Endothelial cell of umbilical vein (primary cell): ENCODE results near the gene DDX54. TPM values are rescaled to one million over a fixed set of nuclear protein-coding genes. Genes with fewer than 3 reads are reported as not detected.

ENCODE experiments used
- BruUV-seq: library from RNA; stranded (reverse); fragments of 400-500 nt; replicated peaks from 2 replicates; lab custom pipeline; 2021; lab: Mats Ljungman, UMichigan
- CTCF ChIA-PET: fragments of 300-600, 350-600 bp; sonication (Branson Sonifier 250); formaldehyde crosslinking; loops from one replicate; lab custom pipeline; 2021; ENCODE audit warnings: antibody characterized with exemption, inconsistent platforms; lab: Charles Lee
- POLR2A ChIA-PET: fragments of 300-600, 350-600 bp; sonication (Branson Sonifier 250); formaldehyde crosslinking; loops from one replicate; lab custom pipeline; 2021; ENCODE audit warnings: antibody characterized with exemption, inconsistent platforms; lab: Charles Lee
- DNase-seq: peaks from one replicate; pipeline ENCODE4 v3.0.0-alpha.2; 2011; ENCODE audit warnings: low read depth, low spot score
- FAIRE-seq: peaks from 2 replicates; lab custom pipeline; 2011; peaks lifted over from hg19 to GRCh38; lab: Jason Lieb, UNC
- H2AFZ ChIP-seq: 2 replicates; pipeline ENCODE4 v1.6.0; 2012; ENCODE audit warnings: low read depth, low read length, control low read depth, inconsistent platforms
- H3K27ac ChIP-seq: 2 replicates; pipeline ENCODE4 v1.5.1; 2011; ENCODE audit warnings: low read depth, mild to moderate bottlenecking, control low read depth, low read length, moderate library complexity; ENCODE audit not compliant: insufficient read depth
- H3K27me3 ChIP-seq, 2 experiments: 2 replicates each; pipeline versions ENCODE4 v1.6.0 to v1.6.1; 2011; ENCODE audit warnings: low read length in 2 of 2, mixed read lengths in 1 of 2; ENCODE audit not compliant: control insufficient read depth in 2 of 2, insufficient read depth in 2 of 2
- H3K36me3 ChIP-seq, 2 experiments: 2 replicates in 1 of 2; 3 replicates in 1 of 2; pipeline ENCODE4 v1.5.1; 2011; ENCODE audit warnings: low read length in 2 of 2, mild to moderate bottlenecking in 1 of 2, moderate library complexity in 1 of 2; ENCODE audit not compliant: control insufficient read depth in 2 of 2, insufficient read depth in 2 of 2; ENCODE audit errors: extremely low read depth in 1 of 2
- H3K4me1 ChIP-seq: 3 replicates; pipeline ENCODE4 v1.5.1; 2011; ENCODE audit warnings: mild to moderate bottlenecking, low read length; ENCODE audit not compliant: control insufficient read depth, insufficient read depth; ENCODE audit errors: extremely low read depth
- H3K4me2 ChIP-seq: 2 replicates; pipeline ENCODE4 v1.6.1; 2011; ENCODE audit warnings: low read length, control low read depth, mixed read lengths; ENCODE audit not compliant: insufficient read depth
- H3K4me3 ChIP-seq, 3 experiments: fragments of 200-600 bp in 1 of 3; sonication (generic), shearing (Covaris generic) in 1 of 3; replicated peaks in 1 of 3; 2 replicates each; pipeline ENCODE4 v1.5.1; 2011 to 2016; ENCODE audit warnings: control low read depth in 3 of 3, low read length in 3 of 3, mild to moderate bottlenecking in 2 of 3, inconsistent platforms in 1 of 3, low read depth in 1 of 3, moderate library complexity in 1 of 3; ENCODE audit not compliant: insufficient read depth in 1 of 3
- H3K79me2 ChIP-seq: 2 replicates; pipeline ENCODE4 v1.6.0; 2012; ENCODE audit warnings: low read length, inconsistent platforms; ENCODE audit not compliant: control insufficient read depth, insufficient read depth
- H3K9ac ChIP-seq: replicated peaks from 2 replicates; pipeline ENCODE3; 2011; ENCODE audit warnings: low read length, control low read depth; ENCODE audit not compliant: insufficient read depth; ENCODE audit errors: extremely low read depth
- H3K9me1 ChIP-seq: replicated peaks from 3 replicates; pipeline ENCODE4 v1.6.0; 2011; ENCODE audit warnings: mild to moderate bottlenecking, low read length; ENCODE audit not compliant: control insufficient read depth, insufficient read depth; ENCODE audit errors: extremely low read depth
- H3K9me3 ChIP-seq: replicated peaks from 2 replicates; pipeline ENCODE4 v1.5.1; 2012; ENCODE audit warnings: low read length, inconsistent platforms; ENCODE audit not compliant: control insufficient read depth, insufficient read depth
- H4K20me1 ChIP-seq: replicated peaks from 2 replicates; pipeline ENCODE3; 2011; ENCODE audit warnings: mild to moderate bottlenecking, low read length; ENCODE audit not compliant: control insufficient read depth, insufficient read depth; ENCODE audit errors: extremely low read depth
- CTCF ChIP-seq, 2 donors: IDR thresholded peaks; 1 replicate in 1 of 2; 2 replicates in 1 of 2; pipeline ENCODE4 v1.5.1; 2011; ENCODE audit warnings: low read length in 2 of 2, mild to moderate bottlenecking in 2 of 2, moderate library complexity in 2 of 2, control low read depth in 1 of 2, inconsistent platforms in 1 of 2, low read depth in 1 of 2; ENCODE audit not compliant: insufficient read depth in 1 of 2; ENCODE audit errors: extremely low read depth in 1 of 2
- EZH2 ChIP-seq: IDR thresholded peaks from 2 replicates; pipeline ENCODE4 v1.6.1; 2012; ENCODE audit warnings: borderline replicate concordance, low read depth, mild to moderate bottlenecking, moderate library complexity, low read length, inconsistent platforms; ENCODE audit not compliant: severe bottlenecking
- FOS ChIP-seq: IDR thresholded peaks from 2 replicates; pipeline ENCODE4 v1.6.1; 2011; ENCODE audit warnings: mild to moderate bottlenecking, low read length, moderate library complexity, borderline replicate concordance; ENCODE audit not compliant: insufficient read depth
- GATA2 ChIP-seq: IDR thresholded peaks from 2 replicates; pipeline ENCODE4 v1.7.0; 2011; ENCODE audit warnings: low read depth, mild to moderate bottlenecking, moderate library complexity, mixed read lengths, low read length; ENCODE audit not compliant: insufficient read length, insufficient read depth
- JUN ChIP-seq: IDR thresholded peaks from 2 replicates; pipeline ENCODE4 v1.6.1; 2011; ENCODE audit warnings: borderline replicate concordance, low read depth; ENCODE audit not compliant: insufficient read length, insufficient read depth
- MAX ChIP-seq: IDR thresholded peaks from 2 replicates; pipeline ENCODE4 v1.6.1; 2011; ENCODE audit not compliant: insufficient read depth, insufficient read length
- MYC ChIP-seq: IDR thresholded peaks from one replicate; pipeline ENCODE4 v1.6.1; 2011; ENCODE audit warnings: mild to moderate bottlenecking, low read depth, low read length
- POLR2A ChIP-seq: IDR thresholded peaks from 2 replicates; pipeline ENCODE4 v1.6.1; 2012; ENCODE audit warnings: low read depth, mild to moderate bottlenecking, control low read depth, low read length
- POLR2AphosphoS5 ChIP-seq: IDR thresholded peaks from 2 replicates; pipeline ENCODE4 v1.6.1; 2012; ENCODE audit warnings: low read depth, mild to moderate bottlenecking, control low read depth, low read length, moderate library complexity; ENCODE audit not compliant: insufficient read depth
- dilution Hi-C: fragments of 300-500 bp; cut with MboI; formaldehyde crosslinking; loops from one replicate; pipeline ENCODE4 v1.15.0; 2019; ENCODE audit warnings: low sequenced_read_pairs; ENCODE audit not compliant: extremely low pct_ligation_motif_present
- intact Hi-C: fragments of 100-400 bp; cut with micrococcal nuclease; formaldehyde crosslinking; loops from one replicate; pipeline ENCODE4 v1.10.0; 2022
- polyA plus RNA-seq, 4 experiments: library from polyadenylated mRNA; depleted of rRNA in 3 of 4; stranded (reverse) in 3 of 4; unstranded in 1 of 4; fragments of >200 nt; gene quantifications; 2 replicates each; pipeline versions ENCODE4 v1.2.1 to v1.2.3, GENCODE V29; 2011 to 2012; ENCODE audit warnings: missing spikeins in 1 of 4
- total RNA-seq: library from RNA; stranded (reverse); gene quantifications from 2 replicates; pipeline ENCODE4 v1.2.3, GENCODE V29; 2021

The DDX54 gene
- total and polyA plus RNA-seq, 2 donors (not counting 3 experiments of a cell fraction or from before 2014, with no cell fraction given), result 54.1 to 90.0 TPM

GRCh38 chr12:113109360-113109759 is 75.9 kb downstream of the DDX54 start:
- Histone ChIP-seq H3K4me2 (no peak overlapping the region), H3K4me1 (no peaks in the 10 kb centered on the region), H2AFZ (no peak overlapping the region), H3K9me1 (no peaks in the 10 kb centered on the region), H3K27me3 (peaks cover 0 to 1% of the 10 kb centered on the region in 2 experiments), H3K79me2 (no peaks in the 10 kb centered on the region), H3K27ac (no peak overlapping the region), H3K9me3 (no peaks in the 10 kb centered on the region), H3K9ac (no peak overlapping the region), H4K20me1 (no peaks in the 10 kb centered on the region), H3K36me3 (no peaks in the 10 kb centered on the region), H3K4me3 (no peak overlapping the region)
- CTCF ChIA-PET, result interaction anchor here (1.2 to 1.7 kb wide), 3 partner anchors 12 to 316 kb away, joined by 4 to 6 read pairs (median 4); no protein-coding TSS in a partner anchor
- dilution Hi-C loops (no loop called here), intact Hi-C loops (no loop called here)
- POLR2A ChIA-PET, result interaction anchor here (0.7 kb wide), 1 partner anchor 687 kb away, joined by 5 read pairs; no protein-coding TSS in a partner anchor
- no peak for DNase-seq
- FAIRE-seq, result no peak
- no peak for TF ChIP-seq POLR2A
- no TSS peak for BruUV-seq

- TF ChIP-seq MAX (no peak), JUN (no peak), MYC (no peak), FOS (no peak), POLR2A (no peak), EZH2 (no peak), GATA2 (no peak), CTCF (IDR thresholded peaks at IDR 0.05; ENCODE audit: extremely low read depth in 1 of 2, insufficient read depth in 1 of 2, low read depth in 1 of 2, low read length in 2 of 2) (no peak), POLR2AphosphoS5 (no peak)
- no peak overlapping the region for H3K27ac ChIP-seq
- no peaks in the 10 kb centered on the region for H3K36me3 ChIP-seq
- DNase-seq (no peak), FAIRE-seq (no peak)
- intact Hi-C loops (no loop called here), dilution Hi-C loops (no loop called here)
- ChIA-PET POLR2A (no interaction called here), CTCF (no interaction called here)
- no peaks in the 10 kb centered on the region for H4K20me1 ChIP-seq
- no peaks in the 10 kb centered on the region for H3K4me1 ChIP-seq
- no peak overlapping the region for H3K9ac ChIP-seq
- H3K79me2 ChIP-seq, result no peaks in the 10 kb centered on the region
- no peak overlapping the region for H3K4me2 ChIP-seq
- H2AFZ ChIP-seq, result no peak overlapping the region
- H3K27me3 ChIP-seq, result peaks cover 0 to 3% of the 10 kb centered on the region in 2 experiments
- no peaks in the 10 kb centered on the region for H3K9me3 ChIP-seq
- BruUV-seq, result no TSS peak
- no peak overlapping the region for H3K4me3 ChIP-seq
- no peaks in the 10 kb centered on the region for H3K9me1 ChIP-seq
Measured at GRCh38 chr12:113108308-113108707, 77.0 kb downstream of the DDX54 start.
